ENCODE results near the gene QRICH1.

QRICH1 gene

DNA sequence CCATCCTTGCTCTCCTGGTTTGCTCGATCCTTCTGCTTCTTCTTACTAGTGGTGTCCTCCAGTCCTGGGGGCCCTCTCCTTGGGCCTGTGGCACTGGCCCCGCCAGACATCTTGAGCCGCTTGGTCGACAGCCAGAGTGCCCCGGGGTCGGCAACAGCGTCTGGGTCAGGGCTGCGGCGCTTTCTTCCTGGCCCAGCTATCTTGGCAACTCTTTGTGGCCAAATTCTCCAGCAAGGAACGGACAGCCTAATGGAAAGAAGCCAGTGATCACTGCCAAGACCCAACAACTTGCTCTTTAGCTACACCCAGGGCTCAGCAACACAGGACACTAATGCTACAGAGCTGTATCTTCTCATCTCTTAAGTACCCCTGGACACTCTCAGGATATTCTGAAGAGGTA, 25.2 kb upstream of the QRICH1 start:
- DNase-seq (ENCODE audit: low spot score): no peak

DNA sequence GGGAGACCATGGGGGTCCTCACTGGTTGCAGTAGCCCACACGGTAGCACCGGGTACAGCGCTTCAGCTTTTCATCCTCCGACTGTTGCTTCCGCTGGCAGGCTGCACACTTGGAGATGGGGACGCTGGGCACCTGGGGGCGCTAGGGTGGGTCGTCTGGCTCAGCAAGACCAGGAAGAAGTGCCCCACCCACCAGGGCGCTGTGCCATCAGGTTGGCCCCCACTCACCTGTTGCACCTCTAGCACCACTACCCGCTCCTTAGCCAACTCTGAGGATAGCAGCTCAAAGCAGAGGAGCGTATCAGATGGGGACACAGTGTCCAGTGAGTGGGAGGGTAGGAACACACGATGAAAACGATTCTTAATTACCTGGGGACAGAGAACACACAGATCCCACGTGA, 18.4 kb upstream of the QRICH1 start:
- no peak for DNase-seq (ENCODE audit: low spot score)

DNA sequence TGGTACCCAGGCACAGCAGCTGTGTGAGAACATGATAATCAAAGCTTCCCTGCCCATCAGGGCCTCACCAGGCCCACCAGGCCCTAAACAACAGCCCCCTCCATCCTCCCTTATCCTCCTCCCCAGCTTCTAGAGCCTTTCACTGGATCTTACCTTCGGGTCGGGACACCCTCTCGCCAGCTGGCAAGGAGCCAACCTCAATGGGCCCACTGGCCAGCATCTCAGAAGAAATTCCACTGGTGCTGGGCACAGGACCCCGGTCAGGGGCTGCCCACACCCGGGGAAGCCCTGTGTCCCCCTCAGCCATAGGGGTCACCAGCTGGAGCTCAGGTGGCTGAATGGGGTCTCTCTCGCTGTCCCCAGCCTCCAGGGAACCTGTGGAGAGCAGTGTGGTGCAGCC, 17.5 kb upstream of the QRICH1 start:
- no peak for DNase-seq (ENCODE audit: low spot score)

DNA sequence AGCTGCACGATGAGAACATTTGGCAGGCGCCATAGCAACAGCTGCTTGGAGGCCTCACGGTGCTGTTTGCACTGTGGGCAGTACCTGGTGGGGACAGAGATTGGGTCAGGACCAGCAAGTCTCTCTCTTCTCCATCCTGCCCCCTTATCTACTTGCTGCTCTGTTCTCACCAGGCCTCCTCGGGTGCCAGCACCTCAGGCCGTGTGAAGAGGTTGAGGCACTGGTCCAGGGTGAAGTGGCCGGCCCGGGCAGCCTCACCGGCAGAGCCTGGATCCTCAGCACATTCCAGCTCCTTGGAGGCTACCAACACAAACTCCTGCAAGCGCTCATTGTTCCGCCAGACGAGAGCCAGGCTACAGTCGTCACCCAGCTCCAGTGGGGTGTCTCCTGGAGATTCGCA, 16.9 kb upstream of the QRICH1 start:
- DNase-seq (ENCODE audit: low spot score): no peak

DNA sequence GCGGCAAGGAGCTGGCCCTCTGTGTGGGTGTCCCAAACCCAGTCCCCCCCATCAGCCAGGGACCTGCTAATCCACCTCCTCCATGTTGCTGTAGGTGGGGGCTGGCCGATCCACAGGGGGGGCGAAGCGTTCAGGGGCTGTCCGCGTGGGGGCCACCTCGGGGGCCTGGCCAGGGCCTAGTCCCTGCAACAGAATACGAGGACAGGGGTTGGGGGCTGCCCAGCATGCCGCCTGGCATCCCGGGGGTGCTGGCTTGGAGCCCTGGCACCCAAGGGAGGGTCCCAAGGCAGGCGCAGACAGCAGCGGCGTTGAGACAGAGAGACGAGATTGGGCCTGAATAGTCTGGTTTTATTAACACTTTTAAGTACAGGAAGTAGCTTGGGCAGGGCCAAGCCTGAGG, 14.5 kb upstream of the QRICH1 start:
- no peak for DNase-seq (ENCODE audit: low spot score)

DNA sequence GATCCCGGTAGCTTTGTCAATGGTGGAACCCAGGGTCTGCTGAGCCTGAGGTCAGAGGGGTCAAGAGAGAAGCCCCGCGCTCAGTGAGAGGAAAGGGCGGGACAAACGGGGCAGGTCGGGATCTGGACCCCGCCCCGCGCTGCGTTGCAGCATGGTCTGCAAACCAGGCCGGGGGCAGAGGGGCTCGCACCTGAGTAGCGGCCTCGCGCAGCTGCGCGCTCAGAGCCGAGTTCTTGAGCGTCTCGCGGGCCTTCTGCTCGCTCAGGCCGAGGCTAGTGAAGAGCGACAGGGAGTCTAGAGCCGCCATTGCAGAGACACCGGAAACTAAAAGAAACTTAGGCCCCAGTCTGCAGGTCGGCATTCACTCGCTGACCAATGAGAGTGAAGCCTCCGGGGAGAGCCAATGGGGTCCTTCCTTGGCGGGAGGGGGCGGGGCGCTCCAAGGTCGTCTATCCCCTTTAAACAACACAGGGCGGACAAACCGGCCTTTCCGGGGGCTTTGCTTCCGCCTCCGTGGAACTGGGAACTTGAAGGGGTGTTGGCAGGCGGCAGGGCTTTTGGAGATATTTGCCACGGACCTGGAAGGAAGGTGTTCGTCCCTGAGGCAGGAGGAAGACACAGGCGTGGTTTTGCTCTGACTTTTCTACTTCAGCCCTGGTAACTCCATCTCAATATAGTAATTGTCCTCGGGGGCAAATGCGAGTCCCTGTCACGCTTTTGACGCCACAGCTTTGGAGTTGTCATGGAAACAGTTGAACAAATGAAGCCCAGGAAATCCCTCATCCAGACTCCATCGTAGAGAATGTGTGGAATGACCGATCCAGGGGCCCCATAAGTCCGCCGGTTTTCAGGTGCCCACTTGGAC, 10.8 kb upstream of the QRICH1 start, which contains the start of gene QARS1:
QARS1 (minus strand) TSS at position 331 of the 865 bp plus-strand sequence; CDS start at position 307, 24 bp downstream.
- peak; percentile 95 for DNase-seq (ENCODE audit: low spot score)

DNA sequence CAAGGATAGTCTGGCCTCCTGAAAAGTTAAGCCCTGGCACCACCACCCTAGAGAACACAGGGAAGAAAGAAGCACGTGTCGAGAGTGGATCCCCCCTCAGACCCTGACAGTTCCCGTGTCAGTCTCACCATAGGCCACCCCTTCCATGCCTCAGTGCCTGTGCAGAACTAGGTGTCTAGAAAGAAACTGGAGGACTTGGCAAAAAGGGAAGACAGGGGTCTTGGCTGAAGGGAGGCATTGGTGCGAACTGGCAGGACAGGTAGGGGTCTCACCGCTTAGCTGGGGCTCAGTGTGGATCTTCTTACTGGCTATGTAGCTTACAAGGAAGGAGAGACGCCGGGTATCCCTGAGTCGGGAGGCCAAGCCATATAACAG, 10.2 kb upstream of the QRICH1 start:
- no peak for DNase-seq (ENCODE audit: low spot score)

DNA sequence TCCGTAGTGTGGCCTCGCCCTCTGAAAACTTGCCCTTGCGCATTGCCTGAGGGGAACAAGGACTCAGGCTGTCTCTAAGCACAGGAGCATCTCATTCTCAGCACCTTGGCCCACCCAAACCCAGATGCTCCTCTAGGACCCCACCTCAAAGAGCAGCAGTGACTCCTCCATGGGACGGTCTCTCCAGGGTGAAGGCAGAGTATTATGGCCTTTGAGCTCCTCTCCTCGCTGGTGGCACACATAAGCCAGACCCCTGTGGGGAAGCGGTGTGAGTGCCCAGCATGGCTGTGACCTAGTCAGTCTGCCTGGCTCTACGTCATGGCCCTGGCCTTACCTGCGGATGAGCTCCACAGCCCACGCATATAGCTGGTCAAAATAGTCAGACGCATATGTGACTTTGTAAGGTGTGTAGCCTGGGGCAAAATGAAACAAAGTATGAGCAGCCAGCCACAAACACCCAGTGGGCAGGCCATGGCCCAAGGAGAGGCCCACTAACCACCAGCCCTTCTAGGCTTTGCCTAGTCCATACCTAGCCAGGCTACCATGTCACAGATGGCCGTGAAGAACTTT, 6.3 kb upstream of the QRICH1 start:
- DNase-seq (ENCODE audit: low spot score): no peak

DNA sequence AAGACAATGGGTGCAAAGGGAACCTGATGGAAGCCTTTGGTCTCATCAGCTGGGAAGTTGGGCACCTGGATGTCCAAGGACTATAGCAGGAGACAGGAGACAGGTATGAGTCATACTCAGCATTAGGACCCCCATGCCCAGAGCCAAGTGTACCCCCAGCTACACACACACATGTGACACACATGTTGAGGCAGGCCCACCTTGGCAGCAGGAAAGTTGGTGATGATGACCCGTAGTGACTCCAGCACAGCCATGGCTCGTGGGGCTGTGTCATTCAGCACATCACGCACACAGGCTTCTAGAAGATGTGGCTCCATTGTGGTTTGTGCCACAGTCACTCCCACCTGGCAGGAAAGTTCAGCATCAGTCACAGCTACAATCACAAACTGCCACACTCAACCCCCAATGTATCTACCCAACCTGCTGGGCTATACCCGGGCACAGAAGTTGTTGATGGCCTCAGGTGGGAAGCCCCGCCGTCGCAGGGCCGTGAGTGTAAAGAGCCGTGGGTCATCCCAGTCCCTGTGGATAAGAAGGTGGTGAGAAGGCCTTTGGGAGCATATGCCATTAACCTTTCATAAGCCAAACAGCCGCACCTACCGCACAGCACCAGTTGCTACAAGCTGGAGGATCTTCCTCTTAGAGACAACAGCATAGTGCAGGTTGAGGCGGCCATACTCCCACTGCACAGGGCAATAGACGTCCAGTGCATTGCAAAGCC, 5.2 kb upstream of the QRICH1 start:
- DNase-seq (ENCODE audit: low spot score): no peak

DNA sequence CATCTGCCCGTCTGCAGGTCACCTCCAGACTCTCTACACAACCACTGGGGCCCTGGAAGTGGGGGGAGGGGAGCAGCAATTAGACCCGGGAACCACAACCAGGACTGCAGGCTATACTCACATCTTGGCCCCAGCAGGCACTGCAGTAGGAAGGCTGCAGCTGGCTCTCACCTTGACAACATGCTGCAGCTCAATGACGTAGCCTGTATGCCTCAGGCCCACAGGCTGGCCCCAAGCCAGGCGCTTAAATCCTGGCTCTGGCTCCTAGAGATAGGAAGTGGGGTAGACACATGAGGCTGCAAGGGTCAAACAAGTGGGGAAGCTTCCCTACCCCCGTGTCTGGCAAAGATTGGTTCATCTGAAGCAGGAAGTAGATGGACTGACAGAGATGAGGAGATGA, 4.6 kb upstream of the QRICH1 start:
- DNase-seq (ENCODE audit: low spot score): no peak

DNA sequence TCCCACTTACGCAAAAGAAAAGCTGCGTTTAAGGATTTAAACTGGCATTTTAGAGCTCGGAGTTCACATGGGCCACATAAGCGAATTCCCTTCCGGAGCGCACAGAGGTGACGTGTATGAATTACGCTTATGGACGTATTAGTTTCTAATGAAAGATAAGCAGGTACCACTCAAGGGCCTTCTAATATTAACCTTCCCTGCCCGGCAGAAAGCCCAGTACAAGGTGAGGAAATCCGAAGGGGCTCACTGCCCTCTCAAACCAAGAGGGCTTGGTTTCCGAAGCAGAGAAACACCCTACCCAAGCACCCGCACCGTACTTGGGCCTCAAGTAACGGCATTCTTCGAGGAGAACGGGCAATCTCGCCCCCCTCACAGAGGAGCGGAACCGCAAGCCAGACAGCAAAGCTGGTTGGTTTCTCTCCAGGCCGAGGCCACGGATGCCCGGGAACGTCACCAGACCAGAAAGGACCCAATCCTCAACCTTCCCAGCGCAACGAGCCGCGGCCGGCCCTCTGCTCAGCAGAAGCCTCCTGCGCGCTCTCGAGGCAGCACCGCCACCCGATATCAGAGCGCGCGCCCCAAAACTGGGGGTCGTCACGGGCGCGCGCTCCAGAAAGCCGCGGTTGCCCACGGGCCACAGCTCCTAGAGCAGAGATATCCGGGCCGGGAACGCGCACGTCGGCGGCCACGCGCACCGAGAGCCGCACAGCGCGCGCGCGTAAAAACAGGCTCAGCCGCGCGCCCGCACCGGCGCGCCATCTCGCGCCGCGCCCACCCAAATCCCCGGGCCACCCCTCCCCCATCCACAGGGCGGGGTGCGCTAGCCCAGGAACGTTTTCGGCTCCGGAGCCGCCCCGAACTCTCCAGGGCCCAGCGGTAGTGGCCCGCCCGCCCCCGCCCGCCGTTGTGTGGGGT, 676 bp downstream of the QRICH1 start:
- peak; percentile 69 for DNase-seq (ENCODE audit: low spot score)

DNA sequence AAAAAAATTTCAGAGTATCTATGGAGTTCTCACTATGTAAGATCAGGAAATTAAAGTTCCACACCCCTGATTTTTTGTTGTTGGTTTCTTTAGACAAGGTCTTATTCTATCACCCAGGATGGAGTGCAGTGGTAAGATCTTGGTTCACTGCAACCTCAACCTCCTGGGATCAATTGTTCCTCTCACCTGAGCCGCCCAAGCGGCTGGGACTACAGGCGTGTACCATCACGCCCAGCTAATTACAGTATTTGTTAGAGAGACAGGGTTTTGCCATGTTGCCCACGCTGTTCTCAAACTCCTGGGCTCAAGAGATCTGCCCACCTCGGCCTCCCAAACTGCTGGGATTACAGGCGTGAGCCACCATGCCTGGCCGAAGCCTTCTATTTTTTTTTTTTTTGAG, 12.4 kb downstream of the QRICH1 start:
- no peak for DNase-seq (ENCODE audit: low spot score)

DNA sequence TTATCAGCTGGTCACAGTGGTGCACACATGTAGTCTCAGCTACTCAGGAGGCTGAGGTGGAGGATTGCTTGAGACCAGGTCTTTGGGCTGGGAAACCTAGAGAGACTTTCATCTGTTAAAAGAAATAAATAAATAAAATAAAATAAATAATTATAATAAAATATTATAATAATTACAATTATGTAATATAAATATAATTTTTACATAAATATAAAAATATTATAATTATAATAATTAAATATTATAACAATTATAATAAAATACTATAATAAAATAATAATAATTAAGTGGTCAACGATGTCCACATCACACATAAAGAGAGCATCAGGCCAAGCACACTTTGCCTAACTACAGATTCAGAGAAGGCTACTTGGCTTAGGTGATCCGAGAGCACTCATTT, 14.6 kb downstream of the QRICH1 start:
- no peak for DNase-seq (ENCODE audit: low spot score)

DNA sequence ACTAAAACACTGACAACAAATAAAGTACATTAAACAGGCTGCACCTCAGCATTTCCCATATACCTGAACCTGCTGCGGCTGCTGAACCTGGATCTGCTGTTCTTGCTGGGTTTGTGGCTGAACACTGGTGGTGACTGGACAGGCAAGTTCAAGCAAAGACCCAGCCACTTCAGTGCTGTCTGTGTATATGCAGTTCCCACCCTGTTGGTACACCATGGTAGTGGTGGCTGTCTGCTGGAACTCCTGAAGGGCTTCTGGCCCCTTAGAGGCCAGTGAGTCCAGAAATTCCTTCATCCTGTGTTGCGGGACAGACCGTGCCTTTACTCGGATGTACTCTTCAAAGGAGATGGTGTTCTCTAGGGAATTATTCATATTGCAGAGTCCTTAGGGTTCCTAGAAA, 17.2 kb downstream of the QRICH1 start:
- DNase-seq (ENCODE audit: low spot score): no peak

DNA sequence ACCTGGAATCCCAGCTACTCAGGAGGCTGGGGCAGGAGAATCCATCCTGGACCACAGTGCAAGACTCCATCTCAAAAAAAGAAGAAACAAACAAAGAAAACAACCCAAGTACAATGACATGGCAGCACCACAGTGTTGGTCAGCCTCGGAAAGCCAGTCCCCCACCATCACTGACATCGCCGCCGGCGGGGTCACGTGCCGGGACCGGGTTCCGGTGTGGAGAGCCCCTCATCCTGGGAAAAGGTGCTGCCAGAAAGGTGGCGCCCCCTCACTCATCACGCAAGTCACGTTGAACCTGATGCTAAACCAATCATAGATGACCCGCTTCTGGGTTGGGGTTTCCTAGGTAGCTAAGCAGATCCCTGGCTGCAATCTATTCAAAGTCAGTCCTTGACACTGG, 17.8 kb downstream of the QRICH1 start:
- DNase-seq (ENCODE audit: low spot score): no peak

DNA sequence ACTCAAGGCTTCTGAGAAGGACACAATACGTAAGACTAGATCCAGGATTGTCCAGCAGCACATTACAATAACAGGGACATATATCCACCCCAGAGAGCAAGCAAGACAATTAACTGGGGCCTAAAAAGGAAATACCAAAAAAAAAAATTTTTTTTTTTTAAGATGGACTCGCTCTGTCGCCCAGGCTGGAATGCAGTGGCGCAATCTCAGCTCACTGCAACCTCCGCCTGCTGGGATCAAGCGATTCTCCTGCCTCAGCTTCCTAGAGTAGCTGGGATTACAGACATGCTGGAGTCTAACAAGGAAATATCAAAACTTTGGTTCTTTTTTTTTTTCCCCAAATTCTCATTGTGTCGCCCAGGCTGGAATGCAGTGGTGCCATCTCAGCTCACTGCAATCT, 35.9 kb downstream of the QRICH1 start:
- DNase-seq (ENCODE audit: low spot score): no peak

DNA sequence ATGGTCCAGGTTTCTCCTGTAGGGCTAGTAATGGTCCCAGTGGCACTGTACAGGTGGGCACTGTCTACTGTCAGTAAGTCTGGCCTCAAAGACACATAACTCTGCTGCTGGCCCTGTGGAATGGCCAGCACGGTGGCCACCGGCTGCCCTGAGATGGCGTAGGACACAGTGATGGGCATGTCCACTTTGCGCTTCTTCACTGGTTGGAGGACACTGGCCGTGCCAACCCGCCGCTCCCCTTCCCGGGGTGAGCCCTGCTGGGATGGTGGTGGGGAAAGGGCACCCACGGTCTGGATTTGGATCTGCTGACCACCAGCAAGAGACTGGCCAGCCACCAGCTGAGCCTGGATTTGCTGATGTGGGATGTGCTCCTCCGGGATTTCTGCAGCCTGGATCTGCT, 36.6 kb downstream of the QRICH1 start:
- no peak for DNase-seq (ENCODE audit: low spot score)

DNA sequence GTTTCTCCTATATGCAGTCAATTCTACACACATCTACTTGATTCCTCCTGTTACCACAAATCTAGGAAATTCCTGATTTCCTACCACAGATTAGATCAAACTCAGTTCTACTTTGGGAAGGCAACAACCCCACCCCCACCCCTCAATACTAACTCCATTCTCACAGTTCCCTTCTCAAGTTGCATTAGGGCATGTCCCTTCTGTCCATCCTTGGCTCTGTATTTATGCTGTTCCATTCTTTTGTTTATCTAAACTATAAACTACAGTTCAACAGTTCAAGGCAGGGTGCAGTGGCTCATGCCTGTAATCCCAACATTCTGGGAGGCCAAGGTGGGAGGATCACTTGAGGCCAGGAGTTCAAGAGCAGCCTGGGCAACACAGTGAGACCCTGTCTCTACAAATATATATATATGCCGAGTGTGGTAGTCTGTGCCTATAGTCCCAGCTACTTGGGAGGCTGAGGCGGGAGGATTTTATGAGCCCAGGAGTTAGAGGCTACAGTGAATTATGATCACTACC, 39.5 kb downstream of the QRICH1 start:
- no peak for DNase-seq (ENCODE audit: low spot score)

DNA sequence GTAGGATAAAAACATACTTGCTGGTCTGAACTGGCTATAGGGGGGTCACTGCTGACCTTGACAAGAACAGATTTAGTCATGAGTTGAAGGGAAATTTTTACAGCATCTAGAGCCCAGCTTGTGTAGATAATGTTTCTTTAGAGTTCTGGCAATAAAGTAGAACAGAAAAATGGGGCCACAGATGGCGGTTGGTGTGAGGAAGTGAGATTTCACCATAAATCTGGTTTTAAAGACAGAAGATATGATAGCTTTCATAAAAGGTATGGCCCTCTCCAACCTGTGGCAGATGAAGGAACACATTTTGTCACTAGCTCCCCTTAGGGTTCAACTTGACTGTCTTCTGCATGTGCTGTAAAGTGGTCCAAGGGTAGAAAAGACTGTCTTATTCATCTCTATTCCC, 40.3 kb downstream of the QRICH1 start:
- DNase-seq (ENCODE audit: low spot score): no peak

DNA sequence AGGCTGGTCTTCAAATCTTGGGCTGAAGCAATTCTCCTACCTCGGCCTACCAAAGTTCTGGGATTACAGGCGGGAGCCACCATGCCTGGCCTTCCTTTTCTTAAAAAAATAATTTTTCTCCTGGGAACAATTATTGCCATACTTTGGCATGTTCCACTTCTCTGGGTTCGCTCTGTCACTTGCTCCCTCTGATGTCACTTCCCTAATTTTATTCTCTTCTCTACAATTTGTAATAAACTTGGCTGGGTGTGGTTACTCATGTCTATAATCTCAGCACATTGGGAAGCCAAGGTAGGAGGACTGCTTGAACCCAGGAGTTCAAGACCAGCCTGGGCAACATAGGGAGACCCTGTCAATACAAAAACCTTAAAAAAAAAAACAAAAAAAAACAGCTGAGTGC, 58.6 kb downstream of the QRICH1 start:
- no peak for DNase-seq (ENCODE audit: low spot score)

DNA sequence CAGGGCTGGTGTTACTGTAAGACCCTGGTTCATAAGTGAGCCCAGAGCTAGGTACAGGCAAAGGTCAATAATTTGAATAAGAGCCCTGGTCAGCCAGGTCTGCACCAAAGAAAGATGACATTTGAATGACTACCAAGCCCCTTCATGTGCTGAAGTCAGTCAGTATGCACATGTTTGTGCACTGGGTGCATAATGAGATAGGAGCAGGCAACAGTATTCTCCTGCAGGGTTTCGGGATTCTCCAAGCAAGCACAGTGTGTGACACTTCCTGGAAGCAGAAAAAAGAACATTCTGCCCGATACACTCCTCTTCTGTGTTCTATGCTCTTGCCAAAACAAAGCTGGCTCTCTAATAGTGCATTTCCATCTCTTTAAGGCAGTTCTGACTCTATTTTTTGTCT, 59.2 kb downstream of the QRICH1 start:
- DNase-seq (ENCODE audit: low spot score): no peak
